NOMO-1 (cell line): ENCODE measurements around the gene DOCK8.
"Not testable (repeated sequence)": the region's sequence is repeated elsewhere in the genome, so short reads cannot be mapped to it uniquely, and the experiment has no call there.

ENCODE experiments used
- DNase-seq, 2 experiments: peaks; one replicate each; lab custom pipeline; 2025; ENCODE audit not compliant: unreplicated experiment in 2 of 2; lab: John Stamatoyannopoulos, UW

Gene DOCK8

DNA sequence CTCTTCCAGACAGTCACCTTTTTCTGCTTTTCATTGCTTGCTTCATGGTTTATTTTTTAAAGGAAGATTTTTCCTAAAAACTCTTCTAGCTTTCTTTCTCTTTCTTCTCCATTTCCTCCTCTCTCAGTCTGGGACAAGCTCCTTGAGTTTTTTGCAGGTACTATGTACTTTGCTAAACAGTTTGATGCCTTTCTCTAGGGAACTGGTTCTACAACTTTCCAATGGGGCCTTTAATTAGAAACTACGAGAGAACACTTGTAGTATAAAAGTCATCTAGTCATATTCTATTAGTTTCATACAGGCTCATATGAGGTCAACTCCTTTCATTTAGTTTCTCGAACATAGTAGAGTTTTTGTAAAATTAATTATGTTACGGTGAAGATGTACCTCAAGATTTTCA lies 189.6 kb downstream of the DOCK8 start:
- DNase-seq, result no peak

GRCh38 chr9:405341-405740 lies 190.7 kb downstream of the DOCK8 start:
- DNase-seq, result no peak

- DNase-seq, result no peak
These were observed 192.4 kb downstream of the DOCK8 start for GRCh38 chr9:406886-407654.

DNA sequence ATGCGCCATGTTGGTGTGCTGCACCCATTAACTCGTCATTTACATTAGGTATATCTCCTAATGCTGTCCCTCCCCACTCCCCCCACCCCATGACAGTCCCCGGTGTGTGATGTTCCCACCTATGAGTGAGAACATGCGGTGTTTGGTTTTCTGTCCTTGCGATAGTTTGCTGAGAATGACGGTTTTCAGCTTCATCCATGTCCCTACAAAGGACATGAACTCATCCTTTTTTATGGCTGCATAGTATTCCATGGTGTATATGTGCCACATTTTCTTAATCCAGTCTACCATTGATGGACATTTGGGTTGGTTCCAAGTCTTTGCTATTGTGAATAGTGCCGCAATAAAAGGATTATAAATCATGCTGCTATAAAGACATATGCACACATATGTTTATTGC lies 195.0 kb downstream of the DOCK8 start:
- not testable (repeated sequence) for DNase-seq

DNA sequence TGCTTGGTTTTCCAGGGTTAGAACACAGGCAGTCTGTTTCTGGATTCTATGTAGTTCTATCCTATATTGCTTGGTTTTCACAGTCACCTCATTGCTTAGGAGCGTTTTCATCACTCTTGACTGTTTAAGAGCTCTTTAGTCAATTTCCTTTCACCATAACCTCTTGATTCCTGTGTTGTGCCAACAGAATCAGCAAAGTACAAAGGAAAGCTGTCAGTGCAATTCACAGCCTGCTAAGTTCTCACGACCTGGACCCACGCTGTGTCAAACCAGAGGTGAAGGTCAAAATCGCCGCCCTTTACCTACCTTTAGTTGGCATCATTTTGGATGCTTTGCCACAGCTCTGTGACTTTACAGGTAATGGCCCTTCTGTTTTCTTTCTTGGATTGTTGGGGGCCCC lies 199.9 kb downstream of the DOCK8 start:
- DNase-seq, result no peak

DNA sequence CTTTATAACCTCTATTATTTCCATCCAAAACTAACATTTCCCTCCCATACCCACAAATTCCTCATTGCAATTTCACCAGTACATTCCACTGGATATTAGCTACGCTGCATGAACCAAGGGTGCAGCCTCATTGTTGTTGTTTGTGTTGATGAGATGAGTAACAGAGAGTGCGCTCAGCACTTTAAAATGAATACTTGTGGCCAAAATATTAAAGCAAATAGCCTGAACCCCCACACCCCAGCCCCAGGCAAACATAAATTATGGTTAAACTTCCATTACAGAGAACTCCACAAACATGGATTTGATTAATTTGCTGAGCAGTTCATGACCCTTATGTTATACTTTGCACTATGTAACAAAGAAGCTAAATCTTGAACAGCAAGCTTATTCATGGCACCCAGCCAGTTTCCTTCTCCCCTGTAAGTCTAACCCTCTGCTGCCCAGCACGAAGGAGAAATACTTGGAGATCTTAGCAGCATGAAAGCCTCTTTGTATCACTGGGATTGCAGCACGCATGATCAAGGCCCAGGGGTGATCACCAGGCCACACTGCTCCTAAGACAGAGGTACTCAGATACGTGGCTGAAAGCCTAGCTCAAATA lies 205.0 kb downstream of the DOCK8 start:
- no peak for DNase-seq

- no peak for DNase-seq
These were observed 207.2 kb downstream of the DOCK8 start for GRCh38 chr9:421896-422295.

- DNase-seq, result no peak
These were observed 211.6 kb downstream of the DOCK8 start for GRCh38 chr9:426264-426663.

DNA sequence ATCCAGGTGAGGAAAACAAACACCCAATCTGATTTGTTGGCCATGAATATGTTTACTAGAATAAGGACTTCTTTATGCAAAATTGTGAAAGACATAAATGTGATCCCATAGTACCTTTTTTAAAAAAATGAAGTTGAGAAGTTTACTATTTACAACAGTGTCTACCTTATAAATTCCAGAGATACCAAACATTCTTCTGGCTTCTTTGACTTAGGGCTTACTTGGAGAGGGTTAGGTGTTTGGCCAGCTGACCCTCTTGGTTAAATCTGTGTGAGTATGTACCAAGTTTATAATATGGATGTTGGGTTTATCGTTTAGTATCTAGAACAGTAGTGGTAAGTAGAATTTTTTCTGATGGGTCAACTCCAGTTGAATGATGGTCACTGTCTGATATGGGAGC lies 212.3 kb downstream of the DOCK8 start:
- no peak for DNase-seq

- no peak for DNase-seq
These were observed 217.0 kb downstream of the DOCK8 start for GRCh38 chr9:431701-432100.

- DNase-seq, result no peak
These were observed 221.8 kb downstream of the DOCK8 start for GRCh38 chr9:436482-436881.

DNA sequence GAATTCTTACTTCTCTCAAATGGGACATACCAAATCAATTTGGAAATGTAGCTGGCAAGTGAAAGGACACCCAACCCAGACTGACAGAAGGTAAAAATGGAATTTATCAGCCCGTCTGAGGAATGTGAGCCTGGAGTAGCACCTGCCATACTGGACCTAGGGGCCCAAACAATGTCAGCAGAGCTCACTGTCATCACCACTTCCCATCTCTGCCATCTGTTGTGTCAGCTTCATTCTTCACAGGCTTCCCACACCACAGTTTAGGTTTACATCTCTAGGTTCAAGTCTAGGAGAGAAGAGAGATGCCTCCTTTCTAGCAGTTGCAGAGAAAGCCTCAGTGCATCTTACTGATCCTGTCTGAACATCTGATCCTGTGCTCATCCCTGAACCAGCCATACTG lies 222.4 kb downstream of the DOCK8 start:
- DNase-seq, result no peak

DNA sequence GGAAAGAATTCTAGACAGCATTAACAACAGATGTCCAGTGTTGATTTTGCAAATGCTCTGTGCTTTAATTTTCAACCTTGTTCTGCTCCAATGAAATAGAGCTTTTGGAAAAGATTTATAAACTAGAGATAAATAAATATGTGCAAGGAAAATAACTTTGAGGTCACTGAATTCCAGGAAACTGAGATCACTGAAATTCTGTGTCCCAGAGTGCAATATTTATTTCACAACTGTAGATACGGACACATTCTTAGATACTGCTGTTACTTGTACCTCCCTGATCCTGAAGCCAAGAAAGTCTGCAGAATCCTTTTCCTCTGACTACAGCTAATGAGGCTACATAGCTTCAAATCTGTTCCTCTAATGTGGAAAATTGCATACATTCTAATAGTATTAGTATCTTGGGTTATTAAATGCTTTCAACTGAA lies 222.9 kb downstream of the DOCK8 start:
- no peak for DNase-seq

- DNase-seq, result no peak
These were observed 223.4 kb downstream of the DOCK8 start for GRCh38 chr9:438066-438465.

DNA sequence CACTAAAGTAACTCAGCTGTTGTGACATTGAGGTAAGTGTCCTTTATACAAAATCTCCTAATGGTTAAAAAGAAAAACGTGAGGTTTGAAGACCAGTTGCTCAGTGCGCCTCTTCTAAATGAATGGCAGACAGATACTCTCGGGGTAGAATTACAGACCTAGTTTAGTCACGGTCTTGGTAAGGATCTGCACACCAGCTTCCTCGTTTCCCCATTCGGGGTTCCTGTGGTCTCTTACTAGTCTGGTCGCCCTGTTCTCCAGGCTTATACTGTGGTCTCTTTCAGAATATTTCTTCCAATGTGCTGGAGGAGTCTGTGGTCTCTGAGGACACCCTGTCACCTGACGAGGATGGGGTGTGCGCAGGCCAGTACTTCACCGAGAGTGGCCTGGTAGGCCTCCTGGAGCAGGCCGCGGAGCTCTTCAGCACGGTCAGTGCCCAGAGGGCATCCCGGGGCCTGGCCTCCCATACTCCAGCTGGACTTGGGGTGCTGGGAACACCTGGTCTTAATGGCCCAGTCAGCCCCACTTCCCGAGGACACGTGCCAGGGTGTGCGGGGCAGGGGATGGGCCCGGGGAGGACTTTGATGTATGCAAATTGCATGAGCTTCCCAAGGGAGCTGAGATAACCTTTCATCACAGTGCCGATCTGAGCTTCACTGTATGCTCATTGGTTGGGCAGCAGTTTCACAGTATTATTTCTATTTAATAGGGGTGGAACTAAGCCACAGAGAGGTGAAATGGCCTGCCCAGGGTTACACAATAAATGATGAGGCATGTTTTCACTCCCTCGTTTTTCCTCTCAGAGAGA lies 224.5 kb downstream of the DOCK8 start:
- no peak for DNase-seq

- no peak for DNase-seq
These were observed 226.5 kb downstream of the DOCK8 start for GRCh38 chr9:441126-441525.

DNA sequence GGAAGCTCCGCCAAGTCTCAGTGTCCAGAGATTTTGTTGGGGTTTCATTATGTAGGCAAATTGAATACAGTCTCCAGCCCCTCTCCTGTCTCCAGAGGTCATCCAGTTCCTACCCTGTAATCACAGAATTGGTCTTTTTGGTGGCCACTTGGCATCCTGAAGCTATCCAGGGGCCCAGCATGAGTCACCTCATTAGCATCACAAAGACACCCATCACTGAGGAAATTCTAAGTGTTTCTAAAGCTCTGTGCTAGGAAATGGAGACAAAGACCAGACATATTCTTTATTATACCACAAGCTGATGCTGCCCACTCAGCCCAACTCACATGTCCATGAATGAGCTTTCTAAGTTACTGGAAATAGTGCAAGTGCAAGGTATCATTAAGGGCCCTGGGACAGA lies 229.9 kb downstream of the DOCK8 start:
- DNase-seq, result no peak

- no peak for DNase-seq
These were observed 230.4 kb downstream of the DOCK8 start for GRCh38 chr9:445033-445432.

GRCh38 chr9:446074-446699 lies 231.5 kb downstream of the DOCK8 start:
- DNase-seq, result no peak

DNA sequence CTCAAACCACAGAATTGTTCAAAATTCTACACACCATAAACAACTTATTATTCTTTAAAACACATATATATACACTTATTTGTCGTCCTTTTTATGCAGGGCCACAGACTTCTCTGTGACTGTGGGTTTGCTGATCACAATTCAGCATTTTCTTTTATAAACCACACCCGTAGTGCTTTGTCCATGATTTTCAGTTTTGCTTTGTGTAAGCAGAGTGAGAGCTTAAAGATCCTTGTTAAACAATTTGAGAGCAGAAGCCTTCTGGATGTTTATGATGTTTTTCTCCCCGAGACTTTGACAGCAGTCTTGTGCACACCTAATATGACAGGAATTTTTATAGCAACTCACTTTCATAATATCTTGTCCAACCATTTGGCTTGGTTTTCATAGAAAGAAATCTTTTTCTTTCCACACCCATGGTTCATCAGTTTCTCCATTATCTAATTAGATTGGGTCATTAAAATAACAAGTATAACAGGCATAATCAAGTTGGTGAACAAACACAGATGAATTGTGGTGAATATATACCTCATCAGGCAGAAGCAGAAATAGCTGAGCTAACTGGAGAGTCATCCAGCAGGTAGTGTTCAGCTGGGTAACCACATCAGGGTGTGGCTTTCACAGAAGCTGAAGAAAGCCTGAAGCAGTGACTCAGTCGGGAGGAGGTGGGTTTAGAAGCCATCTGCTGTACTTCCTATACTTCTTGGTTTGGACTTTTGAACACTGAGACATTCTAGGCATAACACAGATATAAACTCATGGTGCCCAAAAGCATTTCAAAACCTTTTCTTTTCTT lies 232.8 kb downstream of the DOCK8 start:
- no peak for DNase-seq

- no peak for DNase-seq
These were observed 235.4 kb downstream of the DOCK8 start for GRCh38 chr9:450057-450456.
